GOT3 (cell line): ENCODE data around the gene USP17L10.
"Not testable (repeated sequence)": the region's sequence is repeated elsewhere in the genome, so short reads cannot be mapped to it uniquely, and the experiment has no call there.

Experiments
- DNase-seq: peaks from one replicate; lab custom pipeline; 2025; ENCODE audit warnings: mixed read lengths; lab: John Stamatoyannopoulos, UW

The USP17L10 gene

GRCh38 chr4:9210357-9210756 is at the start of gene USP17L10:
USP17L10 (plus strand) TSS chr4:9210657; CDS start chr4:9210657, 0 bp downstream.
- DNase-seq, result not testable (repeated sequence)

GRCh38 chr4:9165990-9166389 is 44.5 kb upstream of the USP17L10 start:
- not testable (repeated sequence) for DNase-seq

GRCh38 chr4:9169791-9170459 is 40.5 kb upstream of the USP17L10 start, which contains the start of gene FAM90A26:
FAM90A26 (plus strand) TSS chr4:9170409; CDS start chr4:9173173, 2,764 bp downstream.
- DNase-seq, result not testable (repeated sequence)

DNA sequence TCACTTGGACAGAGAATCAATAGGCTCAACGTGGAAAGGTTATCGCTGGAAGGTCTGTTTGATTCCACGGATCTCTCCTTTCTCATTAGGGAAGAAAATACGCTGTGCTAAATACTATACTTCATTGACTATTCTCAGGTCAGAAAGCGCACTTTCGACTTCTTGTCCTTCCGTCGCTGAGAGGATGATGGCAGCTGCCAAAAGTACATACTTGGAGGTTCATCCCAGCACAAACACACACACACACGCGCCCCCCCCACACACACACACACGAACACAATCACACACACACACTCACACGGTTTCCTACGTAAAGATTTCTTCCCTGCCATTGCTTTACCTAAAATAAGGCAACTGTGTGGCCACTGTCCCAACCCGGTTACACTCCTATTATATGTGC is 4.2 kb downstream of the USP17L10 start:
- not testable (repeated sequence) for DNase-seq

DNA sequence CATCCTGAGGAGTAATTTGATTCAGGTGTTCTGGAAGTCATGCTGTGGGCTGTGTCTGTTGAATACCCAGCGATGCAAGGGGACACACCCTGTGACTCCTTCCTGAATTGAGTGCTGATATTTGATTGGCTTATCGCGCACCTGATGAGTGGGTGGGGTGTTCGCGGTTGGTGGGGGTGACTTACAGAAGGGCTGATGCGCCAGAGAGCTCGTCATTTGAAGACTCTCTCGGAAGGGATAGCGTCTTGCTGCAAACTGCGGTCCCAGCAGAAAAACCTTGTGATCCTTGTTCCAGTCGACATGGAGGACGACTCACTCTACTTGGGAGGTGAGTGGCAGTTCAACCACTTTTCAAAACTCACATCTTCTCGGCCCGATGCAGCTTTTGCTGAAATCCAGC is 4.6 kb downstream of the USP17L10 start, which contains the start of gene USP17L11:
TSS of gene USP17L11 (plus strand) at position 301 of the 400 bp plus-strand sequence. CDS start at position 301, 0 bp downstream.
- not testable (repeated sequence) for DNase-seq

GRCh38 chr4:9219852-9220251 is 9.4 kb downstream of the USP17L10 start, which contains the start of gene USP17L12:
USP17L12 (plus strand) TSS chr4:9220152; CDS start chr4:9220152, 0 bp downstream.
- DNase-seq, result not testable (repeated sequence)

DNA sequence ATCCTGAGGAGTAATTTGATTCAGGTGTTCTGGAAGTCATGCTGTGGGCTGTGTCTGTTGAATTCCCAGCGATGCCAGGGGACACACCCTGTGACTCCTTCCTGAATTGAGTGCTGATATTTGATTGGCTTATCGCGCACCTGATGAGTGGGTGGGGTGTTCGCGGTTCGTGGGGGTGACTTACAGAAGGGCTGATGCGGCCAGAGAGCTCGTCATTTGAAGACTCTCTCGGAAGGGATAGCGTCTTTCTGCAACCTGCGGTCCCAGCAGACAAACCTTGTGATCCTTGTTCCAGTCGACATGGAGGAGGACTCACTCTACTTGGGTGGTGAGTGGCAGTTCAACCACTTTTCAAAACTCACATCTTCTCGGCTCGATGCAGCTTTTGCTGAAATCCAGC is 14.1 kb downstream of the USP17L10 start, which contains the start of gene USP17L13:
TSS of gene USP17L13 (plus strand) at position 301 of the 400 bp plus-strand sequence. CDS start at position 301, 0 bp downstream.
- DNase-seq, result not testable (repeated sequence)

GRCh38 chr4:9230249-9230648 is 19.8 kb downstream of the USP17L10 start:
- not testable (repeated sequence) for DNase-seq

DNA sequence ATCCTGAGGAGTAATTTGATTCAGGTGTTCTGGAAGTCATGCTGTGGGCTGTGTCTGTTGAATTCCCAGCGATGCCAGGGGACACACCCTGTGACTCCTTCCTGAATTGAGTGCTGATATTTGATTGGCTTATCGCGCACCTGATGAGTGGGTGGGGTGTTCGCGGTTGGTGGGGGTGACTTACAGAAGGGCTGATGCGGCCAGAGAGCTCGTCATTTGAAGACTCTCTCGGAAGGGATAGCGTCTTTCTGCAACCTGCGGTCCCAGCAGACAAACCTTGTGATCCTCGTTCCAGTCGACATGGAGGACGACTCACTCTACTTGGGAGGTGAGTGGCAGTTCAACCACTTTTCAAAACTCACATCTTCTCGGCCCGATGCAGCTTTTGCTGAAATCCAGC is 23.6 kb downstream of the USP17L10 start, which contains the start of gene USP17L15:
TSS of gene USP17L15 (plus strand) at position 301 of the 400 bp plus-strand sequence. CDS start at position 301, 0 bp downstream.
- not testable (repeated sequence) for DNase-seq

- DNase-seq, result not testable (repeated sequence)
Observed at GRCh38 chr4:9238461-9238860, 28.0 kb downstream of the USP17L10 start.

GRCh38 chr4:9243579-9243978 is 33.1 kb downstream of the USP17L10 start, which contains the start of gene USP17L17:
USP17L17 (plus strand) TSS chr4:9243879; CDS start chr4:9243879, 0 bp downstream.
- DNase-seq, result not testable (repeated sequence)

DNA sequence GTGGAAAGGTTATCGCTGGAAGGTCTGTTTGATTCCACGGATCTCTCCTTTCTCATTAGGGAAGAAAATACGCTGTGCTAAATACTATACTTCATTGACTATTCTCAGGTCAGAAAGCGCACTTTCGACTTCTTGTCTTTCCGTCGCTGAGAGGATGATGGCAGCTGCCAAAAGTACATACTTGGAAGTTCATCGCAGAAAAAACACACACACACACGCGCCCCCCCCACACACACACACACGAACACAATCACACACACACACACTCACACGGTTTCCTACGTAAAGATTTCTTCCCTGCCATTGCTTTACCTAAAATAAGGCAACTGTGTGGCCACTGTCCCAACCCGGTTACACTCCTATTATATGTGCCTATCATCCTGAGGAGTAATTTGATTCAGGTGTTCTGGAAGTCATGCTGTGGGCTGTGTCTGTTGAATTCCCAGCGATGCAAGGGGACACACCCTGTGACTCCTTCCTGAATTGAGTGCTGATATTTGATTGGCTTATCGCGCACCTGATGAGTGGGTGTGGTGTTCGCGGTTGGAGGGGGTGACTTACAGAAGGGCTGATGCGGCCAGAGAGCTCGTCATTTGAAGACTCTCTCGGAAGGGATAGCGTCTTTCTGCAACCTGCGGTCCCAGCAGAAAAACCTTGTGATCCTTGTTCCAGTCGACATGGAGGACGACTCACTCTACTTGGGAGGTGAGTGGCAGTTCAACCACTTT is 37.7 kb downstream of the USP17L10 start, which contains the start of gene USP17L18:
TSS of gene USP17L18 (plus strand) at position 678 of the 728 bp plus-strand sequence. CDS start at position 678, 0 bp downstream.
- not testable (repeated sequence) for DNase-seq

DNA sequence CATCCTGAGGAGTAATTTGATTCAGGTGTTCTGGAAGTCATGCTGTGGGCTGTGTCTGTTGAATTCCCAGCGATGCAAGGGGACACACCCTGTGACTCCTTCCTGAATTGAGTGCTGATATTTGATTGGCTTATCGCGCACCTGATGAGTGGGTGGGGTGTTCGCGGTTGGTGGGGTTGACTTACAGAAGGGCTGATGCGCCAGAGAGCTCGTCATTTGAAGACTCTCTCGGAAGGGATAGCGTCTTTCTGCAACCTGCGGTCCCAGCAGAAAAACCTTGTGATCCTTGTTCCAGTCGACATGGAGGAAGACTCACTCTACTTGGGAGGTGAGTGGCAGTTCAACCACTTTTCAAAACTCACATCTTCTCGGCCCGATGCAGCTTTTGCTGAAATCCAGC is 42.6 kb downstream of the USP17L10 start, which contains the start of gene USP17L19:
TSS of gene USP17L19 (plus strand) at position 301 of the 400 bp plus-strand sequence. CDS start at position 301, 0 bp downstream.
- DNase-seq, result not testable (repeated sequence)

DNA sequence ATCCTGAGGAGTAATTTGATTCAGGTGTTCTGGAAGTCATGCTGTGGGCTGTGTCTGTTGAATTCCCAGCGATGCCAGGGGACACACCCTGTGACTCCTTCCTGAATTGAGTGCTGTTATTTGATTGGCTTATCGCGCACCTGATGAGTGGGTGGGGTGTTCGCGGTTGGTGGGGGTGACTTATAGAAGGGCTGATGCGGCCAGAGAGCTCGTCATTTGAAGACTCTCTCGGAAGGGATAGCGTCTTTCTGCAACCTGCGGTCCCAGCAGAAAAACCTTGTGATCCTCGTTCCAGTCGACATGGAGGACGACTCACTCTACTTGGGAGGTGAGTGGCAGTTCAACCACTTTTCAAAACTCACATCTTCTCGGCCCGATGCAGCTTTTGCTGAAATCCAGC is 47.4 kb downstream of the USP17L10 start, which contains the start of gene USP17L20:
TSS of gene USP17L20 (plus strand) at position 301 of the 400 bp plus-strand sequence. CDS start at position 301, 0 bp downstream.
- not testable (repeated sequence) for DNase-seq
